Astrocyte of the cerebellum (primary cell): ENCODE measurements around the gene TFF3.

Experiments
- DNase-seq: peaks from one replicate; pipeline ENCODE4 v3.0.0-alpha.2; 2011; ENCODE audit warnings: low read depth
- H3K4me3 ChIP-seq: 2 replicates; pipeline ENCODE4 v1.5.1; 2011; ENCODE audit warnings: mild to moderate bottlenecking, low read depth, low read length, moderate library complexity
- CTCF ChIP-seq: IDR thresholded peaks from 2 replicates; pipeline ENCODE4 v1.5.1; 2012; ENCODE audit warnings: low read length, low read depth, moderate library complexity, mild to moderate bottlenecking; ENCODE audit errors: missing control alignments
- in situ Hi-C: cut with HindIII; loops from 2 replicates; pipeline ENCODE4 v1.10.0; 2017; ENCODE audit warnings: low sequenced_read_pairs

Gene TFF3

GRCh38 chr21:42360317-42360716, 45.1 kb upstream of the TFF3 start:
- no peak overlapping the region for H3K4me3 ChIP-seq
- no peak for DNase-seq
- in situ Hi-C loops = no loop called here
- no peak for TF ChIP-seq CTCF

GRCh38 chr21:42358937-42359336, 43.7 kb upstream of the TFF3 start:
- no peak overlapping the region for H3K4me3 ChIP-seq
- no peak for DNase-seq
- in situ Hi-C loops = no loop called here
- TF ChIP-seq CTCF = no peak

- DNase-seq = no peak
- no peak overlapping the region for H3K4me3 ChIP-seq
- in situ Hi-C loops = no loop called here
- no peak for TF ChIP-seq CTCF
Measured at GRCh38 chr21:42358261-42358660, 43.1 kb upstream of the TFF3 start.

GRCh38 chr21:42357307-42357706, 42.1 kb upstream of the TFF3 start:
- DNase-seq = no peak
- in situ Hi-C loops = no loop called here
- no peak overlapping the region for H3K4me3 ChIP-seq
- no peak for TF ChIP-seq CTCF

- in situ Hi-C loops = no loop called here
- no peak for DNase-seq
- TF ChIP-seq CTCF = no peak
- H3K4me3 ChIP-seq = no peak overlapping the region
Measured at GRCh38 chr21:42356650-42357049, 41.4 kb upstream of the TFF3 start.

GRCh38 chr21:42356046-42356445, 40.8 kb upstream of the TFF3 start:
- no peak overlapping the region for H3K4me3 ChIP-seq
- in situ Hi-C loops = no loop called here
- TF ChIP-seq CTCF = no peak
- no peak for DNase-seq

GRCh38 chr21:42353623-42354022, 38.4 kb upstream of the TFF3 start:
- no peak for DNase-seq
- in situ Hi-C loops = no loop called here
- TF ChIP-seq CTCF = no peak
- H3K4me3 ChIP-seq = no peak overlapping the region
